HG03469 (cell line): ENCODE results near the gene AAGAB.
"Not testable (repeated sequence)": the region's sequence is repeated elsewhere in the genome, so short reads cannot be mapped to it uniquely, and the experiment has no call there.

Source experiments
- ATAC-seq: cut with Tn5 transposase; IDR thresholded peaks from one replicate; pipeline ENCODE4 v1.9.1; 2021; ENCODE audit warnings: mild to moderate bottlenecking, moderate library complexity, moderate number of reproducible peaks; ENCODE audit not compliant: unreplicated experiment

Gene AAGAB

GRCh38 chr15:67154249-67154648 is 100.2 kb downstream of the AAGAB start:
- ATAC-seq: no peak

DNA sequence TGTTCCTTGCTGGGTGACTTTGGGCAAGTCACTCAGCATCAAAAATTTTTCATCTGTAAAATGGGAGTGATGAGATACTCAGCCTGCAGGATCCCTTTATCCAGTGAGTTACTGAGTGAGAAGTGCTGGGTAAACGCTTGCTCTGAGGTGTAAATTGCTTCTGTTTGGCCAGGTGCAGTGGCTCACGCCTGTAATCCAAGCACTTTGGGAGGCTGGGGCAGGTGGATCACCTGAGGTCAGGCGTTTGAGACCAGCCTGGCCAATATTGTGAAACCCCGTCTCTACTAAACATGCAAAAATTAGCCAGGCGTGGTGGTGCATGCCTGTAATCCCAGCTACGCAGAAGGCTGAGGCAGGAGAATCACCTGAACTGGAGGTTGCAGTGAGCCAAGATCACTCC is 101.4 kb downstream of the AAGAB start:
- not testable (repeated sequence) for ATAC-seq

DNA sequence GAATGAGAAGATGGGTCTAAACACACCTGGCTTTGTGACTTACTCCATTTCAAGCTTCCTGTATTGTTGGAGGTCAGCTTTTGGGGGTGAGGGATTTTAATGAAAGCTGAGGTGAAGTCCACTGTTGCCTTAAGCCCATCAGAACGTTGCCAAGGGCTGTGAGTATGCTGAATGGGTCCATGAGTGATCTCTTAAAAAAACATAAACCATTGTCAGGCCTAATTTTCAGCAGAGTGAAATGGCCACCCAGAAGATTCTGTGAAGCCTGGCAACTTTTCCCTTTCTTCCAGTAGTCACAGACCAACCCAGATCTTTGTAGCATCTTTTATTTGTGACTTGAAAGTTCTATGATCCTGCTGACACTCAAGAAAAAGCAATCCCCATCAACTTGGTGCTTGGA is 102.0 kb downstream of the AAGAB start:
- no peak for ATAC-seq
